GM12875 (cell line): ENCODE results near the gene MAML1.
A peak's percentile ranks its signal among the peaks of the same experiment; 100 is the strongest.

Experiments
- H3K4me3 ChIP-seq: one replicate; pipeline ENCODE4 v1.5.1; 2011; ENCODE audit warnings: low read depth, low read length, control low read depth
- TF ChIP-seq, protein P1 (sequence below): IDR thresholded peaks from 2 replicates; pipeline ENCODE4 v1.5.1; 2011; ENCODE audit warnings: low read depth, mild to moderate bottlenecking, control low read depth, inconsistent platforms, low read length, moderate library complexity, borderline replicate concordance; ENCODE audit not compliant: insufficient read depth

Gene MAML1

DNA sequence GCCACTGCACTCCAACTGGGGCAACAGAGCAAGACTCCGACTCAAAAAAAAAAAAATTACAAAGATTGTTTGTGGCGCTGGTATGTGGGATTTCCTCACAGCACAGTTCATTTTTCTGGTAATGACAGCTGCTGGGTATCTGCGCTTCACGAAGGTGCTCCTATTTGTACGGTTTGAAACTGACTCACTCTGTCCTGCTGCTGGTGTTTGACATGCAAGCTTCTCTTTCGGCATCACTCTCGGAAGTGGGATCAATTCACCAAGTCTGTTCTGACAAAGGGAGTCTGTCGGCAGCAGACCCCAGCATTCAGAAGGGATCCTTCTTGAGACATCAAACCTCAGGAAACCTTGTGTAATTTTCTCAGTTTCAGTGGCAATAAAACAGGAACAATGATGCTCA, 26.3 kb downstream of the MAML1 start:
- TF ChIP-seq, protein P1, sequence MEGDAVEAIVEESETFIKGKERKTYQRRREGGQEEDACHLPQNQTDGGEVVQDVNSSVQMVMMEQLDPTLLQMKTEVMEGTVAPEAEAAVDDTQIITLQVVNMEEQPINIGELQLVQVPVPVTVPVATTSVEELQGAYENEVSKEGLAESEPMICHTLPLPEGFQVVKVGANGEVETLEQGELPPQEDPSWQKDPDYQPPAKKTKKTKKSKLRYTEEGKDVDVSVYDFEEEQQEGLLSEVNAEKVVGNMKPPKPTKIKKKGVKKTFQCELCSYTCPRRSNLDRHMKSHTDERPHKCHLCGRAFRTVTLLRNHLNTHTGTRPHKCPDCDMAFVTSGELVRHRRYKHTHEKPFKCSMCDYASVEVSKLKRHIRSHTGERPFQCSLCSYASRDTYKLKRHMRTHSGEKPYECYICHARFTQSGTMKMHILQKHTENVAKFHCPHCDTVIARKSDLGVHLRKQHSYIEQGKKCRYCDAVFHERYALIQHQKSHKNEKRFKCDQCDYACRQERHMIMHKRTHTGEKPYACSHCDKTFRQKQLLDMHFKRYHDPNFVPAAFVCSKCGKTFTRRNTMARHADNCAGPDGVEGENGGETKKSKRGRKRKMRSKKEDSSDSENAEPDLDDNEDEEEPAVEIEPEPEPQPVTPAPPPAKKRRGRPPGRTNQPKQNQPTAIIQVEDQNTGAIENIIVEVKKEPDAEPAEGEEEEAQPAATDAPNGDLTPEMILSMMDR, result no peak
- no peak overlapping the region for H3K4me3 ChIP-seq

DNA sequence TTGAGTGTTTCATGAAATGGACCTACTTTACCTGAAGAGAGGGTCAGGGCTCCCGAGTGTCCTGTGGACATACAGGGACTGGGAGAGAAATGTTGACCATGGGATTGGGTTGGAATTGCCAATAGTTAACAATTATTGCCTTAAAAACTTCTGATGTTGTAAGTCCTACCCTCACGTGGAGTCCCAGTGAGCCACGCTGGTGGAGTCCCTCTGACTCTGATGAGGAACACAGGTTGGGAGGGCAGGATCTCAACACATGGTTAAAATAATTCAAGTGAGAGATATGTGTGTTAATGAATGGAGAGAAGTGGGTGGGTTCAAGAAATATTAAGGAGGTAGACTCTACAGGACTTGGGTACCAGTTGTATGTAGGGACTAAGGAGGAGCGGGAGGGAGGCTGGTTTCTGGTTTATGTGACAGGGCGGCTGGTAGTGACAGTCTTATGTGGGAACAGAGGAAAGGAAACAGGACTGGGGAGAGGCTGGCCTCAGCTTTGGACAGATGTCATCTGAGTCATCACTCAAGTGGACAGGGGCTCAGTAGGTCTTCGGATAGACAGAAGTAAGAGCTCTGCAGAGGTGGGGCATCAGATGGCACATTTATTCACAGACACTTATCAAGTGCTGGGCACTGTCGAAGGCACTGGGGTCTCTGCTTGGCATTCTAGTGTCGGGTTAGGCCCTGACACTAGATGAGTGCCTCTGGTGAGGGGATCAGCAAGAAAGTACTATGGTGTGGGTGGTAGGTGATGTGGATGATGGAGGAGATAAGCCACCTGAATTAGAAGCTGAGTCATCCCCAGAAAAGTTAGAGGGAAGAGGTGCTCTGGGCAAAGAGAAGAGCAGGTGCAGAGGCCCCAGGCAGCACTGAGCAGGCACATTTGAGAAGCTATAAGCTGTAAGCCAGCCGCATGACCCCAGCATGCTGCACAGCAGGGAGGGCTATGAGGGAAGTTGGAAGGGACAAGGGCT, 27.2 kb downstream of the MAML1 start:
- TF ChIP-seq, protein P1, result no peak
- H3K4me3 ChIP-seq, result no peak overlapping the region

DNA sequence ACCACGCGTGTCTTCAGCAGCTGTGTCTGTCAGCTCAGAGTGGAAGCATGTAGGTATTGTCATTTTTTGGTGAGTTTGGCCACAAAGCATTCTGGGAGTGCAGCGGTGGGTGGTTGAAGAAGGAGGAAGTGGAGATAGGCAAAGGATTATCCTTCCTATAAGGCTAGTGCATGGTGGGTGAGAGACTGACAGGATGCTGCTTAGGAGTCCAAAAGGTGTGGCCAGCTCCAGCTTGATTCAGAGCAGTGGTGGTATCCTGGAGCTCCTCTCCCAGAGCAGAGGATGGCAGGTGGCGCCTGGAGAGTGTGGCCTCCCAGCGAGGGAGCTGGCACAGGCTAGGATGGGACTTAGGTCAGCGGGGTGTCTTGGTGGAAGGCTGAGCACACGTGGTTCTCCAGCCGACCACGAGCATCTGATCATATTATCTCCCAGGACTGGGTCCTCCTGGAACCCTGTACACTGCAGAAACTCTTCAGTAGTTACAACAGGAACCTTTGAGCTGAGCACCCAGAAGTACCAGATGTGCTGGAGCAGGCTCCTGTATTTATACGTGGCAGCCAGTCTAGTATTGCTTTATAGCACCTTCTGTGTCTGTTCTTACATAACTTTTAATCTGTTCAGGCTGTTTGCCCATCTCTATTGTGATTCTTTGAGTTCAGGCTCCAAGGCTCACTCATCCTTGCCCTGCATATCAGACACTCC, 29.6 kb downstream of the MAML1 start:
- TF ChIP-seq, protein P1, result no peak
- no peak overlapping the region for H3K4me3 ChIP-seq

DNA sequence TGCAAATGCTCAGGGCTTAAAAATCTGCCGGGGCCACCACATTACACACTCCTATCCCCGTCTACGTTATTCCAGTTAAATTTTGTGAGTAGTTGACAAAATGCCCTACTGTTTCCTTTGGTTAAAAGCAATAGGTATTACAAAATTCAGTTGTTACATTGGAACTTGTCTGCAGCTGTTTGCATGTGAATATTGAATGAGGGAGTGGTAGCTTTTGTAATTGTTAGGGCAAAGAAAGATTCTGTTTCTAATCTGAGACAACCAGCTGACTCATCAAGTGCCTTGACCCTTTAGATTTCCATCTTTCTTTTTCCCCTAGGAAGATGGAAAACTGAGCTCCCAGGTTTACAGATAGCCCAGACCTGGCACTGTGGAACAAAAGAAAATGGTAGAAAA, 30.2 kb downstream of the MAML1 start:
- no peak overlapping the region for H3K4me3 ChIP-seq
- TF ChIP-seq, protein P1, result no peak

DNA sequence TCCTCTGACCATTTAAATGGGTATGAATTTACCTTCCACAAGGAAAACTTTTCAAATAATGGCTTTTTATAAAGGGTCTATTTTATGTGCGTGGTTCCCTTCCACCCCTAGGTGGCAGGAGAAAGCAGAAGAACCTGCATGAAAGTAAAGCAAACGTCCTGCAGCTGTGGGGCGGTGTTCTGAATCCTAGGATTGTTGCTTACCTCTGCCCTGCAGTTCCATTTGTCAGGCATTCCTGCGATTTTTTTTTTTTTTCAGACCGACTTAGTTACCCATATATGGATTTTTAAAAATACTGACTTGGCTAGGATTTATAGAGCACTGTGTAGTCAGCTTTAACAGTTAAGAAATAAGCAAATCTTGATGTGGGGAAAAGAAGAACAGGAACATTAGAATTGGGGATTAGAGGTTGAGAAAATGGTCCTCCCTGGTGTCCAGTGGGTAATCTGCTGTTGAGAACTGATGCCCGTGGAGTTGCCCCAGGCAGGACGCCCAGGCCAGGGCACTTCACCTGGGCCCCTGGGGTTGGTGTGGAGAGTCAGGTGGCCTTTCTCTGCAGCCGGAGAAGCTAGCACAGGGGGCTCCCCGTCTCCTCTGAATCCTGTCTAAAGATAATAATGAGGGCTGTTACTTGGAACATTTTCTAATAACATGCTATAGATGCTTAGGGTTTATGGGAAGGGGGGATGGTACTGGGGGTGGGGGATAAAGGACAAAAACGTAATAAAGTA, 30.8 kb downstream of the MAML1 start:
- TF ChIP-seq, protein P1, result peak; percentile 80
- no peak overlapping the region for H3K4me3 ChIP-seq

DNA sequence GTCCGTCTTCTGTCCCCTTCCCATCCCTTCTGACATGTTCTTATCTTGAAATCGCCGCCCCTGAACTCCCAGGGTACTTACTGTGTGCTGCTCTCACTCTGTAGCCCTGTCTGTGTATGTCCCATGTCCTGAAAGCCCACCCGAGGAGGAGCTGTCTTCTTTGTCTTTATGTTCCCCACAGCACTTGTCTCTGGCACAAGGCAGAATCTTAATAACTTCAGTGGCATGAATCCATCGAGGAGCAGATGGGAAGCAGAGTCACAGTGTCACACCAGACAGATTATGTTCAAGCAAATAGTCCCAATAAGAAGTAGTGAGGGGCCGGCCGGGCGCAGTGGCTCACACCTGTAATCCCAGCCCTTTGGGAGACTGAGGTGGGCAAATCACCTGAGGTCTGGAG, 31.4 kb downstream of the MAML1 start:
- H3K4me3 ChIP-seq, result no peak overlapping the region
- TF ChIP-seq, protein P1, result no peak
